Measurements from ENCODE around the gene CCDC18.

DNA sequence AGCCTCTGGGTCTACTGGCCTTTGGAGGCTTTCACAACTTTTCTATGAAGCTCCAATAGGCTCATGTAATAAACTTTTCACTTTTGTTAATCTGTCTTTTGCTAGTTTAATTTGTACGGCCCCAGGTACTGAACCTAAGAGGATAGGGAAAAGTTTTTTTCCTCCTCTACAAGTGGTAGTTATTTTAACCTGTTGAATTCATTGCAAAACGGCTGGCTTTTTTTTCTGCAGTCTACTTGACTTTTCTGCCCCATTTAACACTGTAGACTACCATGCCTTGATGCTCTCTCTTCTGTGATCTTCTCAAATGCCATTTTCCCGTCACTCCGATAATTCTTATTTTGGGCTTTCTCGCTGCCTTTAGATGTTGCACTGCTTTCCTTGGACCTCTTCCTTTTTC is 121.6 kb downstream of the CCDC18 start:
- TF ChIP-seq, protein P1, sequence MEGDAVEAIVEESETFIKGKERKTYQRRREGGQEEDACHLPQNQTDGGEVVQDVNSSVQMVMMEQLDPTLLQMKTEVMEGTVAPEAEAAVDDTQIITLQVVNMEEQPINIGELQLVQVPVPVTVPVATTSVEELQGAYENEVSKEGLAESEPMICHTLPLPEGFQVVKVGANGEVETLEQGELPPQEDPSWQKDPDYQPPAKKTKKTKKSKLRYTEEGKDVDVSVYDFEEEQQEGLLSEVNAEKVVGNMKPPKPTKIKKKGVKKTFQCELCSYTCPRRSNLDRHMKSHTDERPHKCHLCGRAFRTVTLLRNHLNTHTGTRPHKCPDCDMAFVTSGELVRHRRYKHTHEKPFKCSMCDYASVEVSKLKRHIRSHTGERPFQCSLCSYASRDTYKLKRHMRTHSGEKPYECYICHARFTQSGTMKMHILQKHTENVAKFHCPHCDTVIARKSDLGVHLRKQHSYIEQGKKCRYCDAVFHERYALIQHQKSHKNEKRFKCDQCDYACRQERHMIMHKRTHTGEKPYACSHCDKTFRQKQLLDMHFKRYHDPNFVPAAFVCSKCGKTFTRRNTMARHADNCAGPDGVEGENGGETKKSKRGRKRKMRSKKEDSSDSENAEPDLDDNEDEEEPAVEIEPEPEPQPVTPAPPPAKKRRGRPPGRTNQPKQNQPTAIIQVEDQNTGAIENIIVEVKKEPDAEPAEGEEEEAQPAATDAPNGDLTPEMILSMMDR (IDR thresholded peaks at IDR 0.05), result no peak
- no peak for TF ChIP-seq POLR2A (IDR thresholded peaks at IDR 0.05)

Data from uterus (tissue), 2 donors.